Lung microvascular endothelial cell (primary cell): ENCODE results near the gene RASSF5. TPM values are rescaled to one million over a fixed set of nuclear protein-coding genes. Genes with fewer than 3 reads are reported as not detected.

ENCODE experiments used
- DNase-seq, 2 donors: peaks; one replicate each; pipeline versions ENCODE4 v3.0.0 to v3.0.0-alpha.2; 2010; ENCODE audit warnings: low read depth in 2 of 2
- total RNA-seq: library from RNA; depleted of rRNA; stranded (reverse); fragments of >200 nt; gene quantifications from 2 replicates; pipeline ENCODE4 v1.2.1, GENCODE V29; 2014

The RASSF5 gene
- total RNA-seq, 1 donor from 2014 or later, result under 0.01 TPM

DNA sequence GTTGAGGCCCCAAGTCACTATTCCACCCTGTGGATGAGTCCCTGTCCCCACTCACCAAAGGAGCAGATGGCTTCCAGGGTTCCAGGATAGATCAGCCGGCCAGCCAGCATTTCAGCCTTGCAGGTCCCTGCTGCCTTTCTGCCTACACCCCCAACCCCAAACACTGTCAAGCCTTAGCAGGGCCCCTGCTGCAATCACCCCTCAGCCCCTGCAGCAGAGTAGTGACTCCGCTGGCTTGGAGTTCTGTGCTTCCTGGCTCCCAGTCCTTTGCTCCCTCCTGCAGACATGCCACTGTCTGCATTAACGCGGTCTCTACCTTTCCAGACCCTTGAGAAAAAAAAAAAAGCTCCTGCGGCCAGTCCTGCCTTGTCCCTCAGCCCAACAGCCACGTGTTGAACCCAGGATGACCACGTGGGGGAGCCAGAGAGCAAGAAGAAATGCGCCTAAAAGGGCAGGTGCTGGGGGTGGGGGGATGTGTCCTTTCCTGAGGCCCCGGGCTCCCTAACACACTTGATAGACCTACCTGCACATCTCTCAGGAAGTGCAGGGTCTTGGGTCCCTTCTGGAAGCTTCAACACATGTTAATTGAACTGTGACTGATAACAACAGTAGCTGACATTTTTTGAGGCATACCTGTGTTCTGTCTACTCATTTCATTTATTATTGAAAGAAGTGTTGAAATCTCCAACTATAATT lies 37.4 kb downstream of the RASSF5 start:
- peak; percentile 52 to 58 for DNase-seq

- no peak for DNase-seq
Observed at GRCh38 chr1:206545351-206545750, 38.0 kb downstream of the RASSF5 start.

DNA sequence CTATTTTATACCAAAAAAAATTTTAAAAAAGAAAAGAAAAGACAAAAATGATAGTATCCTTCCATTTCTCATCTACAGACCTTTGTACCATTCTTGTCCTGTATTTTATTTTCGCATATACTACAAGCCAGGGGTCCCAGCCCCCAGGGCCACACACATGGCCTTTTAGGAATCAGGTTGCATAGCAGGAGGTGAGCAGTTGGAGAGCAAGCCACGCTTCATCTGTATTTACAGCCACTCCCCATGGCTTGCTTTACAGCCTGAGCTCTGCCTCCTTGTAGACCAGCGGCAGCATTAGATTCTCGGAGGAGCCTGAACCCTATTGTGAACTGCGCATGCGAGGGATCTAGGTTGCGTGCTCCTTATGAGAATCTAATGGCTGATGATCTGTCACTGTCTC lies 39.8 kb downstream of the RASSF5 start:
- no peak for DNase-seq

GRCh38 chr1:206550446-206550845 lies 43.1 kb downstream of the RASSF5 start:
- peak in 1 of 2 donors; percentile 25 for DNase-seq

DNA sequence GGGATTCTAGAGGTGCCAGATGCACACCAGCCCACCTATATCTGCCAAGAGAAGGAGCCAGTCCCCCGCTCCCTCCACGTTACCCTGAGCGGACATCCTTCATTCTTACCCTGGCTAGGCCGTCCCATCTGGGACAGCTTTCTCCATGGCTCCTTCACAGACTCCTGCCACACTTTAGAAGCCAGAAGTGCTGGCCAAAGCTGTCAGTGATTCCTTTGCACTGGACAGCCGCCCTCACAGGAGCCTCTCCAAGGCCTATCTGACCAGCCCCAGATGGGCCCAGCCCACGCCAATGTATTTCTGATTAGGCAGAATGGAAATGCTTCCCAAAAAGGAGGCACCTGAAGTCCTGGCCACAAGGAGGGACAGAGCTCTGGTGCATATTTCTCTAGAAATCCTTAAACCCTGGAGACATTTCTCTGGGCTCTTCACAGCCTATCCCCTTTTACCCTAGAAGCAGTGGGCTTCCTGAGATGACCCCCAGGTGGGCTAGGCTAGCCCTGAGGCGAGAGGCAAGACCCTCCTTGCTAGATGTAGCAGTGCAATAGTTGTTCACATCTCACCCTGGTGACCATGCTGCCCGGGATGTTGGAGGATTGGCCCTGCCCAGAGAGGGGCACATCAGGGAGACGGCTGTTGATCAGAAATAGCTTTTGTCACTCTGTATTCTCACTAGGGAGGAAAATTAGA lies 44.1 kb downstream of the RASSF5 start:
- DNase-seq, result no peak

DNA sequence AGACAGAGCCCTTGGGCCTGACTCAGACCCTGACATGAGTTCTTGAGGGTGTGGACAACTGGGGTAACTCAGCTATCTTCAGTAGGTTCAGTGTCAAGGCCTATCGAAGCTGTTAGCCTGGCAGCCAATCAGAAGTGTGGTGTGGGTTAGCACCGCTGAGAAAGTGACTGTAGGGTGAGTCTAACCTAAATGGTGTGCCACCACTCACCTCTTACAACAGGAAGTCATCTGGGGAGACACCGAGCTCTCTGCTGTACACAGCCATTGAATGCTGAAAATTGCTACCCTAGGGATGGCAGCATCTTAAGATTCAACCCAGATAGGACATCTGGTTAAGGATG lies 44.6 kb downstream of the RASSF5 start:
- no peak for DNase-seq

- no peak for DNase-seq
Observed at GRCh38 chr1:206554211-206554610, 46.9 kb downstream of the RASSF5 start.

DNA sequence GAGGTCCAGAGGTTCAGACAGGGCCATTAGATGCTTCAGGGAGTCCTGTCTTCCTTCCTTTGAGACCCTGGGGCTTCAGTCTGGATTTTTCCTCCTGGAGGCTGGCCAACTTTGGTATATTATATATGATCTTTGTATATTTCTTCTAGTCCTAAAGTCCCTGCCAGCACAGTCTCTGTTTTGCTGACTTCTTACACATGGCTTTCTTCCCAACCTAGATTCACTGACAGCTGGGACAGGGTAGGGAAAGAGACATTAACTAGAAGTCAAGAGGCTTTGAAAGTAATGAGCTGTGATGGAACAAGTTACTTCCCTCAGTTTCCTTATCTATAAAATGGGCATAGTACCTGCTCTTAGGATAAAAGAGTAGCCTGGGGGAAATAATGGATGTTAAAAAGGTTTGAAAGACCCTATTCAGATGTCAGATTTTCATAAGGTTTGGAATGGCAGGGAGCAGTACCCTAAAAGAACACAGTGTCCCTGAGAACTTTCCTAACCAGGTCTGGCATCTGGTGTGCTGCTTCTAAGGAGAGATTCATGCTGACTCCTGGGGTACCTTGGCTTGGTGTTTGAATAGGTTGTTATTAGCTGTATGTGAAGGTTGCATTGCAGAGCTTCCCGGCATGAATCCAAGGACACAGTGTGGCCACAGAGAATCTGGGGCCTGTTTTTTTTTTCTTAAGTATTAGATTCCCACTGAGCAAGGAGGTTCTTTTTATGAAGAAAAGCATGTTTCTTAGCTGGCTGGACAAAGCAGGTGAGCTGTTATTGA lies 47.6 kb downstream of the RASSF5 start:
- no peak for DNase-seq

DNA sequence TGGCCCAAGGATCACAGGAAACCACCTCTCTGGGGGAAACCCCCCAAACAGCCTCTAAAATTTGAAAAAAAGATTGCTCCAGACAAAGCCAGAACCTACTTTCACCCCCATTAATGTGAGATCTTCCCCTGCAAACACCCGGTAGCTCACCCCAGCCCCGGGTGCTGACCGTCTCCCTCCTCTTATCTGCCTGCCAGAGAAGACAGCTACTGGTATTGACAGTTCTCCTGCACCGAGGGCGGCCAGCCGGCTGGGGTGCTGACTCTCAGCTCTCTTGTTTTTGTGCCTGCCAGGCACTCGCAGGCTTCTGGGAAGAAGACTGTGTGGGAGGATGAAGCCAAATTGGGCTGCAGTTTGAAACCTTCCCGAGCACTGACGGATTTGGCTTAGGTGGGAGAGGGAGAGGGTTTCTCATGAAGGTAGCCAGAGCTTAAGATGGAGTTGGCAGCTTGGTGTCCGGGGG lies 48.2 kb downstream of the RASSF5 start:
- DNase-seq, result no peak

DNA sequence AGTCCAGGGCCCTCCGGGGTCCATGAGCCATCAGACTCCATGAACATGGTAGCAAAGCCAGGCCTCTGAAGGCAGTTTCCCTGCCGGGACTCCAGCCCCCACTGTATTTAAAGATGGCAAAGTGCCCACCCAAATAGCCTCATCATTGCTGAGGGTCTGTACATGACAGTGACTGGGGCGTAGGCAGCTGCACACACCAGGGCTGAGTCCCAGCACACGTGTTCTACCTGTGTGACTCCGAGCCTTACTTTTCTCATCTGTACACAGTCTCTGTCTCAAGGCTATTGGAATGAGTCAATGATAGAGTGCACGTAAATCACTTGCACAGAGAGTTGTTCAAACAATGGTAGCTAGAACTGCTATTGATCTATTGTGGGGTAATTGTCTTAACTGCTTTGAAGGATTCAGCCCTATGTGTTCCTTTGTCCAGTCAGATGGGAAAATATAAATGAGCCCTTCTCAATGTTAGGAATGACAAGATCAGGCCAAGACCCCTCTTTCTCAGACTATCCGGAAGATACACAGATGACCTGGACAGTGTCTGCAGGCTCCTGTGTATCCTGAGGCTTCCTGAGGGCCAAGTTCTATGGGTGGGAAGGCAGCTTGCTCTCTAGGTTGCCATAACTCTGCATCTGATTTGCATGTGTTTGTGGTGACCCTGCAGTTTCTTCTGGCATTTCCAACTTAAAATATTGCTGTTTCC lies 48.9 kb downstream of the RASSF5 start:
- DNase-seq, result no peak

DNA sequence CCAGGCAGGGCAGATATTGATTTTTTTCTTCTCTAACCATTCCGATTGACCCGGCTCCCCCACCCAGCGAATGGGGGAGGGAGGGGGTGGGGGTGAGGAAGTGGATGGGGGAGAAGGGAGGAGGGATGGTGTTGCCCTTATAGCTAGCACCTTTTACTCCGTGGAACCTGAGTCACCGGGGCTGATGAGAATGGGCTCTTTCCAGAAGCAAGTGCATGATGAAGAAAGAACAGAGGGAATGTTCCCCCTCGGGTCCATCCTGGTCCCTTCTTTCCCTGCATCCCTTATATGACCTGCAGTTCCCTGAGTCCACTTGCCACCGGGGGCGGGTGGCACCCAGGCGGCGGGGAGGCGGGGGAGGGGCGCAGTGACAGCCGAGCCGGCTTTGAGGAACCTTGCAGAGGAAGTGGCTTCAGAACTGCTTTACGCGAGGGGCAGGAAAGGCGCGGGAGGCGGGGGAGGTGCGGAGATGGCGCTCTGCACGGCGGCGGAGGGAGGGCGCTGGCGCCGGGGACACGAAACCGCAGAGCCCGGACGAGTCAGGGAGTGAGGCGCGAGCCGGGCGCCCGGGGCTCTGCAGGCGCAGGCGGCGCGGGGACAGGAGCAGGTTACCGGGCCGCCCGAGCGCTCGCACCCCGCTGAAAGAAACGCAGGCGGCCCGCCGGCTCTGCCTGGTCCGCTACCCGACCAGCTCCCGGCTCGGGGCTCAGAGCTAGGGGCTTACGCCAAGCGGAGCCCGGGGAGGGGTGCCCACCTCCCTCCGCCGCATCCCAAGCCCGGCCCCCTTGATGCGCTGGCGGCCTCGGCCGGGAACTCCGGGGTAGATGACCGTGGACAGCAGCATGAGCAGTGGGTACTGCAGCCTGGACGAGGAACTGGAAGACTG lies 49.7 kb downstream of the RASSF5 start:
- peak; percentile 25 to 45 for DNase-seq

- DNase-seq, result no peak
Observed at GRCh38 chr1:206557636-206558473, 50.5 kb downstream of the RASSF5 start.

DNA sequence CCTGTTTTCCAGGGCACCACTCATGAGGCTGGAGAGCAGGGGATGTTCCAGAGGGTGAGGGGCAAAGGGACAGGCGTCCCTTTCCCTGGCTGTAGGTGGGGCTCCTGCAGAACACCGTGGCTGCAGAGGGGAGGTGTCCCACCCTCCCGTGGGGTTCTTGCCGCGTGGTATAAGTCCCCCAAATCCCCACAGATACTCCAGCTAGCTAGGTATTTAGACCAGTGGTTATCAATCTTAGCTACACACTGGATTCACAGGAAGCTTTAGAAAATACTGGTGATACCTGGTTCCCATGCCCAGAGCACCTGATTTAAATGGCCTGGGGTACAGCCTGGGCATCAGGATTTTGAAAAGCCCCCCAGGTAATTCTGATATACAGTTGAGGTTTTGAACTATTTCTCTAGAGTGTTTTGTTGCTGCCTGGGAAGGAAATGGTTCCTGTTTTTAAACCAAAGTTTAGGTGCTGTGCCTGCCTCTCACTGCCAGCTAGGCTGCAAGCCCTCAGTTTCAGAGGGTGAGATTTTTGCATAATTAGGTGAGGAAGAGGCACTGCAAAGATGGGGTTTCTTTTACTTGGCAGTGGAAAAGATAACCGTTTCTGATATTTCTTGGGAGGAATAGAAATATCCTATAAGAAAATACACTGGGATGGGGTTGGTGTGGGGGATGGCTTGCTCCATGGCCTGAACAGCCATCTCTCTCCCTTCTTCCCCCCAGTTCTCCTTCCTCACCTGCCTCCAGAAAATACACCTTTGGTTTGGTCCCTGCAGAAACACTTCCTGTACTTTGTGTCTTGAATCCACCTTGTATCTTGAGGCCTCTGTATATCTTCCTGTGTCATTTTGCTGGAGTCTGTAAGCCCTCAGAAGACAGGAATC lies 51.7 kb downstream of the RASSF5 start:
- DNase-seq, result no peak

DNA sequence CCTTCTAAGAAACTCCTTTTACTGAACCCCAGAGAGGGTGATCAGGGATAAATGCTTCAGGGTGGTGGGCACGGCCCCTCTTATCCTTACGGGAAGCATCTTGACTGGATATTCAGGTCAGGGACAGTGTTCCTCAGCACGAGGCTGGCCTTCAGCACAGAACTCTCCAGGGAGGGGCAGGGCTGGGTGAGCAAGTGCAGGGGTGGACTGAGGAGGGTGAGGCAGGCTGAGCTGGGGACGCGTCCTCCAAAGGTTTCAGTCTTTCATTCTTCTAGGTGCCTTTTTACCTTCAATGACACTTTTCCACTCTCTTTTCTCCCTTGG lies 52.3 kb downstream of the RASSF5 start:
- DNase-seq, result no peak

DNA sequence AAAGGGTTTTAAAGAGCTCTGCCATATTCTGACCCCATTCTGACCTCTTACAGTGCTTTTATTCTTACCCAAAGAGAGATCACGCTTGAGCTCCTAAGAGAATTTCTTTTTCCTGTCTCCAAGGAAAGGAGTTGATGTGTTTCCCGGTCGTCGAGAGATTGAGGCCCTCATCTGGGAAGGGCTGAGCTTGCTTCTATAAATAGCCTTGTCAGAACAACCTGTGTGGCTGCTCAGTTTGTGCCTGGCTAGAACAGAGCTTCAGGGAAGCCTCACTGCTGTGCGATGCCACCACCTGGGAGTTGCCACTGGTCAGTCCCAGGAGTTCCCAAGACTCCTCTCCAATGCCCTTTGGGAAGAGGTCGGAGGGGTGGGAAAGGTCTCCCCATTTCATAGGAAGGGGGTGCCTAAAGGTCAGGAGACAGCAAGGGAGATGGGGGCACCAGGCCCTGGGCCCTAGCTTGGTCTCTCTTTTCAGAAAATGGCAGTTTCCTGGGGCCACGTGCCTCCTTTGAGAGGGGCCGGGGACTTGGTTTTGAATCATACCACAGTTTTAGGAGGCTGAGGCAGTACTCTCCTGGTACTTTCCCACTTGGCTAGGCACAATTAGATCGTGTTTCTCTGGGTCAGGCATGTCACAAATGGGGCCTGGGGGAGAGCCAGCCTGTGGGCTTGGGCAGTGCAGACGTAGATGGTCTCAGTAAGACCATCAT lies 52.8 kb downstream of the RASSF5 start:
- no peak for DNase-seq

- no peak for DNase-seq
Observed at GRCh38 chr1:206563367-206564207, 56.3 kb downstream of the RASSF5 start.

DNA sequence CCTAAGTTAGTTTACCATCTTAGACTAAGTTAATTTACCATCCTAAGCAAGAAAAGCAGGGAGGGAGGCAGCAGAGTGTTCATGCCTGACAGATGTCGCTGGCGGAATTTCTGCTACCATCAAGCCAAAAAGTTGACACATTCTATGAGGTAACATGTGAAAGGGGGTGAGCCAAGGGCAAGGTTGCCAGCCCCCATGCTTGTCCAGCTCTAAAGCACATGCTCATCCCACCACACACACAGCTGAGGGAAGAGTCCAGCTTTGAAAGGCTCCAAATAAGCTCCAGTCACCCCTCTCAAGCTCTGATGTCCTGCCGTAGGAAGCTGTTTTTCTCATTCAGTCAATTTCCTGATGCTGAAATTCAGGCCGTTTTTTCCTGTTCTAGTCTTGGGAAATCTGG lies 58.7 kb downstream of the RASSF5 start:
- DNase-seq, result no peak

GRCh38 chr1:206566999-206567398 lies 59.7 kb downstream of the RASSF5 start:
- DNase-seq, result no peak
